Measurements from ENCODE around the gene SLC5A10. TPM values are rescaled to one million over a fixed set of nuclear protein-coding genes. Genes with fewer than 3 reads are reported as not detected.

The SLC5A10 gene
- polyA plus RNA-seq, 1 donor from 2014 or later, result not detected

DNA sequence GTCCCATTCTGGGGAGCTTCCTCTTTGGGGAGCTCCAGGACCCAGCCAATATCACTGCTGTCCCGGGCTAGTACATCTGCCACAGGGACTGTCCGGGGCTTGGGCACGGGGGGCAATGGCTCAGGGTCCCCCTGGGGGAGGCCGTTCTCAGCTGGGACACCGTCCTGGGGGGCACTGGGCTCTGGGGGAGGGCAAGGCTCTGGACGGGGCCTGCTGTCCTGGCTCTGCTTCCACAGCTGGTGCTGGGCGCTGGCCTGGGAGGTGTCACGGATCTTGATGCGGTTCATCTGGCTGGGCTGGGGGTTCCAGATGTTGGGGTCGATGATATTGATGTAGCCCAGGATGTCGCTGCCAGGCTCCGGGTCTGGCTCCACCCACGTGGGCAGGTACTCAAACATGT, 26.1 kb downstream of the SLC5A10 start:
- Histone ChIP-seq H3K27ac (ENCODE audit: low read length) (no peak overlapping the region), H3K4me3 (ENCODE audit: low read length) (no peak overlapping the region), H4K20me1 (ENCODE audit: insufficient read depth) (no peaks in the 10 kb centered on the region), H3K27me3 (ENCODE audit: insufficient read depth, low read depth, low read length) (no peaks in the 10 kb centered on the region), H3K79me2 (replicated peaks; ENCODE audit: insufficient read depth, low read length) (no peaks in the 10 kb centered on the region), H2AFZ (ENCODE audit: low read depth, low read length) (no peak overlapping the region), H3K36me3 (ENCODE audit: insufficient read depth, low read length) (no peaks in the 10 kb centered on the region), H3K9me3 (ENCODE audit: low read length) (no peaks in the 10 kb centered on the region), H3K9ac (ENCODE audit: low read length) (no peak overlapping the region), H3K9me2 (ENCODE audit: insufficient read depth, low read length) (no peaks in the 10 kb centered on the region), H3K4me2 (ENCODE audit: low read length) (no peak overlapping the region), H3F3A (ENCODE audit: insufficient read depth, low read length, poor library complexity, severe bottlenecking) (no peaks in the 10 kb centered on the region)
- TF ChIP-seq, protein P1, sequence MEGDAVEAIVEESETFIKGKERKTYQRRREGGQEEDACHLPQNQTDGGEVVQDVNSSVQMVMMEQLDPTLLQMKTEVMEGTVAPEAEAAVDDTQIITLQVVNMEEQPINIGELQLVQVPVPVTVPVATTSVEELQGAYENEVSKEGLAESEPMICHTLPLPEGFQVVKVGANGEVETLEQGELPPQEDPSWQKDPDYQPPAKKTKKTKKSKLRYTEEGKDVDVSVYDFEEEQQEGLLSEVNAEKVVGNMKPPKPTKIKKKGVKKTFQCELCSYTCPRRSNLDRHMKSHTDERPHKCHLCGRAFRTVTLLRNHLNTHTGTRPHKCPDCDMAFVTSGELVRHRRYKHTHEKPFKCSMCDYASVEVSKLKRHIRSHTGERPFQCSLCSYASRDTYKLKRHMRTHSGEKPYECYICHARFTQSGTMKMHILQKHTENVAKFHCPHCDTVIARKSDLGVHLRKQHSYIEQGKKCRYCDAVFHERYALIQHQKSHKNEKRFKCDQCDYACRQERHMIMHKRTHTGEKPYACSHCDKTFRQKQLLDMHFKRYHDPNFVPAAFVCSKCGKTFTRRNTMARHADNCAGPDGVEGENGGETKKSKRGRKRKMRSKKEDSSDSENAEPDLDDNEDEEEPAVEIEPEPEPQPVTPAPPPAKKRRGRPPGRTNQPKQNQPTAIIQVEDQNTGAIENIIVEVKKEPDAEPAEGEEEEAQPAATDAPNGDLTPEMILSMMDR (IDR thresholded peaks at IDR 0.05; ENCODE audit: poor library complexity, severe bottlenecking), result no peak
- no peak for TF ChIP-seq EZH2 (IDR thresholded peaks at IDR 0.05; ENCODE audit: borderline replicate concordance, insufficient read depth, low read length, poor library complexity, severe bottlenecking)
- TF ChIP-seq, protein P2, sequence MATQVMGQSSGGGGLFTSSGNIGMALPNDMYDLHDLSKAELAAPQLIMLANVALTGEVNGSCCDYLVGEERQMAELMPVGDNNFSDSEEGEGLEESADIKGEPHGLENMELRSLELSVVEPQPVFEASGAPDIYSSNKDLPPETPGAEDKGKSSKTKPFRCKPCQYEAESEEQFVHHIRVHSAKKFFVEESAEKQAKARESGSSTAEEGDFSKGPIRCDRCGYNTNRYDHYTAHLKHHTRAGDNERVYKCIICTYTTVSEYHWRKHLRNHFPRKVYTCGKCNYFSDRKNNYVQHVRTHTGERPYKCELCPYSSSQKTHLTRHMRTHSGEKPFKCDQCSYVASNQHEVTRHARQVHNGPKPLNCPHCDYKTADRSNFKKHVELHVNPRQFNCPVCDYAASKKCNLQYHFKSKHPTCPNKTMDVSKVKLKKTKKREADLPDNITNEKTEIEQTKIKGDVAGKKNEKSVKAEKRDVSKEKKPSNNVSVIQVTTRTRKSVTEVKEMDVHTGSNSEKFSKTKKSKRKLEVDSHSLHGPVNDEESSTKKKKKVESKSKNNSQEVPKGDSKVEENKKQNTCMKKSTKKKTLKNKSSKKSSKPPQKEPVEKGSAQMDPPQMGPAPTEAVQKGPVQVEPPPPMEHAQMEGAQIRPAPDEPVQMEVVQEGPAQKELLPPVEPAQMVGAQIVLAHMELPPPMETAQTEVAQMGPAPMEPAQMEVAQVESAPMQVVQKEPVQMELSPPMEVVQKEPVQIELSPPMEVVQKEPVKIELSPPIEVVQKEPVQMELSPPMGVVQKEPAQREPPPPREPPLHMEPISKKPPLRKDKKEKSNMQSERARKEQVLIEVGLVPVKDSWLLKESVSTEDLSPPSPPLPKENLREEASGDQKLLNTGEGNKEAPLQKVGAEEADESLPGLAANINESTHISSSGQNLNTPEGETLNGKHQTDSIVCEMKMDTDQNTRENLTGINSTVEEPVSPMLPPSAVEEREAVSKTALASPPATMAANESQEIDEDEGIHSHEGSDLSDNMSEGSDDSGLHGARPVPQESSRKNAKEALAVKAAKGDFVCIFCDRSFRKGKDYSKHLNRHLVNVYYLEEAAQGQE (IDR thresholded peaks at IDR 0.05; ENCODE audit: borderline replicate concordance), result no peak
- TF ChIP-seq RAD21 (conservative IDR thresholded peaks at IDR 0.05), result no peak

DNA sequence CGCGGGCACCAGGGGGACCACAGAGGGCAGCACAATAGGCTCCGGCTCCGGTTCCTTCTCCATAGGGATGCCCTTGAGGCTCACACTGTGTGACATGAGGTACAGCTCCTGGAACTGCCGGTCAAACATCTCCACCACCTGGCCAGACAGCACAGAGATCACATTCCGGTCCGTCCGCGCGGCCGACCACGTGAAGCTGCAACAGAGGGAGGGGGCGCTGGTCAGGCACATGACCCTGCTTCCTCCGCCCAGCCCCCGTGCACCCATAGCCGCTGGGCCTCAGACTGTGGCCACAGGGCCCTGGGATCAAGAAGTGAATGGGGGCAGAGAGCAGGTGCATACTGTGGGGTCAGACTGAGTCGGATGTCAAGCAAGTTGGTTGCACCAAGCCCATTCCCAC, 26.7 kb downstream of the SLC5A10 start:
- Histone ChIP-seq H4K20me1 (ENCODE audit: insufficient read depth) (no peaks in the 10 kb centered on the region), H2AFZ (ENCODE audit: low read depth, low read length) (no peak overlapping the region)

More for the DNA sequence above, 26.7 kb downstream of the SLC5A10 start:
- Histone ChIP-seq H3F3A (ENCODE audit: insufficient read depth, low read length, poor library complexity, severe bottlenecking) (no peaks in the 10 kb centered on the region), H3K79me2 (replicated peaks; ENCODE audit: insufficient read depth, low read length) (no peaks in the 10 kb centered on the region), H3K9me2 (ENCODE audit: insufficient read depth, low read length) (no peaks in the 10 kb centered on the region), H3K4me3 (ENCODE audit: low read length) (no peak overlapping the region), H3K9me3 (ENCODE audit: low read length) (no peaks in the 10 kb centered on the region), H3K4me2 (ENCODE audit: low read length) (no peak overlapping the region), H3K36me3 (ENCODE audit: insufficient read depth, low read length) (no peaks in the 10 kb centered on the region), H3K27ac (ENCODE audit: low read length) (no peak overlapping the region), H3K9ac (ENCODE audit: low read length) (no peak overlapping the region), H3K27me3 (ENCODE audit: insufficient read depth, low read depth, low read length) (no peaks in the 10 kb centered on the region)
- TF ChIP-seq, protein P1 (IDR thresholded peaks at IDR 0.05; ENCODE audit: poor library complexity, severe bottlenecking), result no peak
- TF ChIP-seq POLR2AphosphoS5 (IDR thresholded peaks at IDR 0.05) (no peak), MXI1 (conservative IDR thresholded peaks at IDR 0.05; ENCODE audit: poor library complexity, severe bottlenecking) (no peak), EZH2 (IDR thresholded peaks at IDR 0.05; ENCODE audit: borderline replicate concordance, insufficient read depth, low read length, poor library complexity, severe bottlenecking) (no peak), RAD21 (conservative IDR thresholded peaks at IDR 0.05) (no peak), EP300 (conservative IDR thresholded peaks at IDR 0.05; ENCODE audit: poor library complexity, severe bottlenecking) (no peak), TAF1 (IDR thresholded peaks at IDR 0.05; ENCODE audit: low read depth) (no peak), SMC3 (conservative IDR thresholded peaks at IDR 0.05; ENCODE audit: poor library complexity) (no peak)
- TF ChIP-seq, protein P2 (IDR thresholded peaks at IDR 0.05; ENCODE audit: borderline replicate concordance), result no peak

Data from neural cell (in vitro differentiated cells).